Measurements from ENCODE around the gene ERO1A.

Gene ERO1A

DNA sequence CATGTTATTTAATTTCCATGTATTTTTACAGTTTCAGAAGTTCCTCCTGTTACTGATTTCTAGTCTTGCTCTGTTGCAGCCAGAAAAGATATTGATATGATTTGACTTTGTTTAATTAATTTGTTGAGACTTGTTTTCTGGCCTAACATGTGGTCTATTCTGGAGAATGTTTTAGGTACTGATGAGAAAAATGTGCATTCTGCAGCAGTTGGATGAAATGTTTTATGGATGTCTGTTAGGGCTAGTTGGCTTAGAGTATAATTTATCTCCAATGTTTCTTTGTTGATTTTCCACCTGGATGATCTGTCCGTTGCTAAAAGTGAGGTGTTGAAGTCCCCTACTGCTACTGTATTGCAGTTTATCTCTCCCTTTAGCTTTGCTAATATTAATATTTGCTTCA, 88.3 kb downstream of the ERO1A start:
- DNase-seq (ENCODE audit: low read depth) = no peak

DNA sequence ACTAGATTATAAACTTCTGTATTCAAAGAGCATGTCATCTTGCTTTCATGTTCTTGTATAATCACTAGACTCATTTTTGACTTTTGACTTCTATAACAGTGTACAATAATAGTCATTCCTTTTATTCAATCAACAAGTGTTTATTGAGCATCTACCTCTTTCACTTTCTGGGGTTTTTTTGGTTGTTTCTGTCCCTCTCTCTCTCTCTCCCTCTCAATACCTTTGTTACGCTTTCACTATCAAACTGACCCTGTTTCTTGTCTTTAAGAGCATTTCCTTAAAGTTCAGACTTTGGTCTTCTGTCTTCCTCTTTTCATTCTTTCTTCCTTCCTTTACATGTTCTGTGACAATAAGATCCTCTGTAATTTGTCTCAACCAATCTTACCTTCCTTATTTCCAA, 93.2 kb downstream of the ERO1A start:
- DNase-seq (ENCODE audit: low read depth) = no peak

DNA sequence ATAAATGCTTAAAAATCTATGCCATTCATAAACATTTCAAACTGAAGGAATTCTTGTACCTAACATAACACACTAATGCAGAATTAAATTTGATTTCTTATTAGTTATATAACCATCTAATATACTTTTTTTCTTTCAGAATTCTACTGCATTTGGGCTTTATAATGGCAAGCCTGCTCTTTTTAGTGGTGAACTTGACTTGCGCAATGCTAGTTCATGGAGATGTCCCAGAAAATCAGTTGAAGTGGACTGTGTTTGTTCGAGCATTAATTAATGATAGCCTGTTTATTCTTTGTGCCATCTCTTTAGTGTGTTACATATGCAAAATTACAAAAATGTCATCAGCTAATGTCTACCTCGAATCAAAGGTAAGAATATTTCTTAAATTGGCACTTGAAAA, 95.4 kb downstream of the ERO1A start:
- no peak for DNase-seq (ENCODE audit: low read depth)

DNA sequence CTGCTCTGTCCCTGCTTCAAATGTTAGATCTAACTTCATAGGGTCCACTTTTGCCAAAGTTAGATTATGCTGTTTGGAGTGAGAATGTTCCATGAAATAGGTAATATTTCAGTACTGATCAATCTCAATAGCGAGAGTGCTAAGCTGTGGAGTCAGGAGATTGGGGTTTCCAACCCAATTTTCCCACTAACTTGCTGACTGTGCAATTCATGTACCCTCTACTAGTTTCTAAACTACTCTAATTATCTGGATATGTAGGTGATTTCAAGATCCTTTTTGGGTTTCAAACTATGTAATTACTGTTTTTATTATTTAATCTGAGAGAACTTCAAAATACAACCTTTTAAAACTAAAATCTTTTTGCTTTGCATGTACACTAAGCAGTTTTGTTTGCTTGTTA, 96.8 kb downstream of the ERO1A start:
- DNase-seq (ENCODE audit: low read depth) = no peak

DNA sequence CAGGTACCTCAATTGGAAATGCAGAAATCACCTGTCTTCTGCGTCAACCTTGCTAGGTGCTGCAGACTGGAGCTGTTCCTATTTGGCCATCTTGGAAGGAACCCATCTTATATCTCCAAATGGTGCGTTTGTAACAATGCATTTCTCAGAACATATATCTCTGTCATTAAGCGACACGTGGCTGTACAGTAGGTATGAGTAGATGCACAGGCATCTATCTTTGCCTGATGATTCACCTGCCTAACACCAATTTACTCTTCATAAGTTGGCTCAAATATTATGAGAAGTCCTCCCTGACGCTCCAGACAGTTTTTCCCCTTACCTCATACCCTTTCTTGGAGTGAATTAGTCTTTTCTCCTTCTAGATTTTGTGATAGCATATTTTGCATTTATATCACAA, 98.5 kb downstream of the ERO1A start:
- DNase-seq (ENCODE audit: low read depth) = no peak

DNA sequence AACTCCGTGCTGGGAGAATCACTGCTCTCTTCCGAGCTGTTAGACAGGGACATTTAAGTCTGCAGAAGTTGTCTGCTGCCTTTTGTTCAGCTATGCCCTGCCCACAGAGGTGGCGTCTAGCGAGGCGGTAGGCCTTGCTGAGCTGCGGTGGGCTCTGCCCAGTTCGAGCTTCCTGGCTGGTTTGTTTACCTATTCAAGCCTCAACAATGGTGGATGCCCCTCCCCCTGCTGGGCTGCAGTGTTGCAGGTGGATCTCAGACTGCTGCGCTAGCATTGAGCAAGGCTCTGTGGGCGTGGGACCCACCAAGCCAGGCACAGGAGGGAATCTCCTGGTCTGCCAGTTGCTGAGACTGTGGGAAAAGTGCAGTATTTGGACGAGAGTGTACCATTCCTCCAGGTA, 99.0 kb downstream of the ERO1A start:
- no peak for DNase-seq (ENCODE audit: low read depth)

DNA sequence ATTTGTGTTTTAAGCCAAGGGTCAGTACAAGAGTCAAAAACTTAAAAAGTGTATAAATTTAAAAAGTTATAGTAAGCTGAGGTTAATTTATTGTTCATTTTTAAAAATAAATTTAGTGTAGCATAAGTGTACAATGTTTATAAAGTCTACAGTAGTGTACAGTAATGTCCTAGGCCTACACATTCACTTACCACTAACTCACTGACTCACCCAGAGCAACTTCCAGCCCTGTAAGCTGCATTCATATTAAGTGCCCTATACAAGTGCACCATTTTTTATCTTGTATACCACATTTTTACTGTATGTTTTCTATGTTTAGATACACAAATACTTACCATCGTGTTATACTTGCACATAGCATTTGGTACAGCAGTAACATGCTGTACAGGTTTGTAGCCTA, 105.0 kb downstream of the ERO1A start:
- no peak for DNase-seq (ENCODE audit: low read depth)

Data from stimulated activated CD8-positive, alpha-beta memory T cell treated with anti-CD3 and anti-CD28 coated beads, Interleukin-4, amount 100 ng/mL, for 24 hours (primary cell).